Left ventricle myocardium inferior (tissue), 1 donor: ENCODE data around the gene ZC3H8. TPM values are rescaled to one million over a fixed set of nuclear protein-coding genes. Genes with fewer than 3 reads are reported as not detected.
A peak's percentile ranks its signal among the peaks of the same experiment; 100 is the strongest.

ENCODE experiments used
- DNase-seq: peaks from one replicate; pipeline ENCODE4 v3.0.0-alpha.2; 2020
- H3K27ac ChIP-seq: fragments of 200-600 bp; replicated peaks from 2 replicates; pipeline ENCODE4 v1.8.0; 2021
- H3K27me3 ChIP-seq: fragments of 200-600 bp; 2 replicates; pipeline ENCODE4 v1.8.0; 2021; ENCODE audit warnings: low read depth
- H3K36me3 ChIP-seq: fragments of 200-600 bp; 2 replicates; pipeline ENCODE4 v1.8.0; 2021
- H3K4me1 ChIP-seq: fragments of 200-600 bp; 2 replicates; pipeline ENCODE4 v1.8.0; 2021
- H3K4me3 ChIP-seq: fragments of 200-600 bp; 2 replicates; pipeline ENCODE4 v1.8.0; 2021; ENCODE audit warnings: mild to moderate bottlenecking, moderate library complexity
- H3K9me3 ChIP-seq: fragments of 200-600 bp; replicated peaks from 2 replicates; pipeline ENCODE4 v1.8.0; 2021
- intact Hi-C: fragments of 100-400 bp; cut with micrococcal nuclease; formaldehyde crosslinking; loops from one replicate; pipeline ENCODE4 v1.11.0; 2022
- total RNA-seq: library from RNA; stranded (reverse); fragmentation: NEBNext Ultra II Directional; extraction: Animal tissue kit (Norgen Biotek cat#: 25700); gene quantifications from one replicate; pipeline ENCODE4 v1.2.1, GENCODE V29; 2021
- TF ChIP-seq, protein P1 (sequence below): fragments of 200-600 bp; IDR thresholded peaks from 2 replicates; pipeline ENCODE4 v1.8.0; 2021; ENCODE audit warnings: antibody characterized with exemption, mild to moderate bottlenecking, borderline replicate concordance
- donor health status: DM: no; HTN: yes; CAD: no; lungs with severe emphysema.

The ZC3H8 gene
- total RNA-seq, 1 donor from 2014 or later: 15.2 TPM

DNA sequence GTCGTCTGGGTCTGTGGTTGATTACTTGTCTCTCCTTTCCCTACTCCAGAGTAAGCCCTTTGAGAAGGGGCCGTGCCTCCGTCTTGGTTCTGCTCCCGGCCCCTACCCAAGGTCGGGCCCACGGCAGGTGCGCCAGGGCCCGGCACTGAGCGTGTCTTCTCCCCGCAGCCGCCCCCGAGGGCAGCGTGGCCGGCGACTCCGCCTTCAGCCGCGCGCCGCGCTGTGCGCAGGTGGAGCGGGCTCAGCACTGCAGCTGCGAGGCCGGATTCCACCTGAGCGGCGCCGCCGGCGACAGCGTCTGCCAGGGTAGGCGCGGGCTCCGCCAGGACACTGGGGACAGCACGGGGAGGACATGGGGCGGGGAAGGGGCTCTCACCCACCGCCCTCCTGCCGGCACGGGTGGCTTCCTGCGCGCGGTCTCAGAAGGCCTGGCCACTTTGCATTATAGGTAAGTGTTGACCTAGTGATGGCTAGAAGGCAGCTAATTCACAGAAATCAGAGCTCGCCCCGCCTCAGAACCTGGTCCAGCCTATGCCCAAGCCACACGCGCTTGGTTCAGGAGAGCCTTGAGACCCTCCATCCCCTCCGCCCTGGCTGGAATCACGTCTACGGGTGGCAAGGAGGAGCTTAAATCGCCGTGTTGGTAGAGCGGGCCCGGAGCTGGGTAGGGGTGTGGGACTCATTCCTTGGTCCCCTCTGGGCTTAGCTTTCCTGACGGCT, 73.1 kb downstream of the ZC3H8 start:
- H3K9me3 ChIP-seq: no peaks in the 10 kb centered on the region
- no peak for DNase-seq
- TF ChIP-seq, protein P1, sequence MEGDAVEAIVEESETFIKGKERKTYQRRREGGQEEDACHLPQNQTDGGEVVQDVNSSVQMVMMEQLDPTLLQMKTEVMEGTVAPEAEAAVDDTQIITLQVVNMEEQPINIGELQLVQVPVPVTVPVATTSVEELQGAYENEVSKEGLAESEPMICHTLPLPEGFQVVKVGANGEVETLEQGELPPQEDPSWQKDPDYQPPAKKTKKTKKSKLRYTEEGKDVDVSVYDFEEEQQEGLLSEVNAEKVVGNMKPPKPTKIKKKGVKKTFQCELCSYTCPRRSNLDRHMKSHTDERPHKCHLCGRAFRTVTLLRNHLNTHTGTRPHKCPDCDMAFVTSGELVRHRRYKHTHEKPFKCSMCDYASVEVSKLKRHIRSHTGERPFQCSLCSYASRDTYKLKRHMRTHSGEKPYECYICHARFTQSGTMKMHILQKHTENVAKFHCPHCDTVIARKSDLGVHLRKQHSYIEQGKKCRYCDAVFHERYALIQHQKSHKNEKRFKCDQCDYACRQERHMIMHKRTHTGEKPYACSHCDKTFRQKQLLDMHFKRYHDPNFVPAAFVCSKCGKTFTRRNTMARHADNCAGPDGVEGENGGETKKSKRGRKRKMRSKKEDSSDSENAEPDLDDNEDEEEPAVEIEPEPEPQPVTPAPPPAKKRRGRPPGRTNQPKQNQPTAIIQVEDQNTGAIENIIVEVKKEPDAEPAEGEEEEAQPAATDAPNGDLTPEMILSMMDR: peak; percentile 11
- H3K4me3 ChIP-seq: peak overlapping the region; percentile 33
- H3K27ac ChIP-seq: no peak overlapping the region
- H3K36me3 ChIP-seq: no peaks in the 10 kb centered on the region
- peaks cover 58% of the 10 kb centered on the region for H3K27me3 ChIP-seq
- H3K4me1 ChIP-seq: no peaks in the 10 kb centered on the region
- intact Hi-C loops: no loop called here

DNA sequence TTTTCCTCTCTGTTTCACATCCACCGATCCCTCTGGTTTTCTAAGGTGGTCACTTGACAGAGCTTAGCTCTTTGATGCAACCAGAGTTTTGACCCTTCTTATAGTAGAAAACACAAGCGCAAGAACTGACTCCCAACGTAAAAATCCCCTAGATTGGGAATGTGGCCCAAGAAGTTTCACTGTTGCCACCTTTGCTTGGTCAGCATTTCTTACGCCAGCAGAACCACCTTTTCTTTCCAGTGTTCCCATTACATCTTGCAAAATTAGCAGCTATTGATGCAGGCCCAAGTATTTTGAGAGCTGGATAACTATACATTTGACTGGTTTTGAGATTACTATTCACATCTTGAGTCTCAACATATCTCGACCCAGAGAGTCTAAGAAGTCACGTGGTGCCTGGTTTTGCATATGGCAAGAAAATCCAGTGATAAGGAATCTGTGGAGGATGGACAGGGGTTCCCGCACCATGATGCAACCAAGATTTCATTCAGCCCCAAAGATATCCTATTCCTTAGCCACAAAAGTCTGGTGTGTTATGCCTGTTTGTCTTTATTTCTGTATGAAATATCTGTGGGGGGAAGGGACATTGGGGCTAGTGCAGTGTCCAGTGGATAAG, 78.8 kb downstream of the ZC3H8 start:
- peaks cover 41% of the 10 kb centered on the region for H3K27me3 ChIP-seq
- H3K36me3 ChIP-seq: no peaks in the 10 kb centered on the region
- no peaks in the 10 kb centered on the region for H3K9me3 ChIP-seq
- no peak for DNase-seq
- no peaks in the 10 kb centered on the region for H3K4me1 ChIP-seq
- no peak overlapping the region for H3K27ac ChIP-seq
- TF ChIP-seq, protein P1: no peak
- no peak overlapping the region for H3K4me3 ChIP-seq
- intact Hi-C loops: no loop called here

DNA sequence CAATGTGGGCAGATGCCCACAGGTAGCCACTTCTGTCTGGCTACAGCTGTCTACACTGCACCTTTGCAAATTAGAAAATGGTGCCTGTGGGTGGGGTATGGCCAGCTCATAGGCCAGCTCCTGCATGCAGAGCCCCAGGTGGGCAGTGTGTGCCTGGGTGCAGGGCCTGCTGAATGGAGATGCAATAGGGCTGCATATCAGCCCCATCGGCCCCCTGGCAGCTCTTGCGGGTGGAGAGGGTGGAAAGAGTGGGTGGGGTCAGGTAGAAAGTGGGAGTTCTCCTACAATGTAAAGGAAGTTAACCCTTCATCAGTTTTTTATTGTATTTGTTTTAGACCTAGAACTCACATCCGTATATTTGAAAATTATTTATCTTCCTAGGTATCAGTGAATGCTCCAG, 79.5 kb downstream of the ZC3H8 start:
- no peaks in the 10 kb centered on the region for H3K4me1 ChIP-seq
- H3K36me3 ChIP-seq: no peaks in the 10 kb centered on the region
- DNase-seq: no peak
- no peaks in the 10 kb centered on the region for H3K9me3 ChIP-seq
- peaks cover 33% of the 10 kb centered on the region for H3K27me3 ChIP-seq
- TF ChIP-seq, protein P1: no peak
- H3K4me3 ChIP-seq: no peak overlapping the region
- no peak overlapping the region for H3K27ac ChIP-seq
- intact Hi-C loops: no loop called here

DNA sequence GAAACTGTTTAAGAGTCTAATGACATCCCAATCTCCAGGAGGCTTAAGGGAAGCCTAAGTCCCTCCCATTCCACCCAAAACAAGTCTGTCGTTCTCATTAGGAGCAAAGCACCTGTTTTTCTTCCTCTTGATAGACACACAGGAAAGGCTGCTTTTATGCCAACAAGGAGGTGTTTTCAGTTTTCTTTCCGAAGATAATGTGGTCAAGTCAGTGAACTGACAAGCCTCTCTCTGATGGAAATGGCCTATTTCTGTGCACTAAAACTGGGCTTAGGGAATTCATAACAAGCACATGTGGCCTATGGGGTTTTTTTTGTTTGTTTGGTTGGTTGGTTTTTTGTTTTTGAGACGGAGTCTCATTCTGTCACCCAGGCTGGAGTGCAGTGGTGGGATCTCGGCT, 80.5 kb downstream of the ZC3H8 start:
- intact Hi-C loops: no loop called here
- no peak overlapping the region for H3K27ac ChIP-seq
- H3K4me1 ChIP-seq: no peaks in the 10 kb centered on the region
- no peaks in the 10 kb centered on the region for H3K36me3 ChIP-seq
- H3K4me3 ChIP-seq: no peak overlapping the region
- DNase-seq: no peak
- H3K27me3 ChIP-seq: peaks cover 24% of the 10 kb centered on the region
- no peaks in the 10 kb centered on the region for H3K9me3 ChIP-seq
- TF ChIP-seq, protein P1: no peak

DNA sequence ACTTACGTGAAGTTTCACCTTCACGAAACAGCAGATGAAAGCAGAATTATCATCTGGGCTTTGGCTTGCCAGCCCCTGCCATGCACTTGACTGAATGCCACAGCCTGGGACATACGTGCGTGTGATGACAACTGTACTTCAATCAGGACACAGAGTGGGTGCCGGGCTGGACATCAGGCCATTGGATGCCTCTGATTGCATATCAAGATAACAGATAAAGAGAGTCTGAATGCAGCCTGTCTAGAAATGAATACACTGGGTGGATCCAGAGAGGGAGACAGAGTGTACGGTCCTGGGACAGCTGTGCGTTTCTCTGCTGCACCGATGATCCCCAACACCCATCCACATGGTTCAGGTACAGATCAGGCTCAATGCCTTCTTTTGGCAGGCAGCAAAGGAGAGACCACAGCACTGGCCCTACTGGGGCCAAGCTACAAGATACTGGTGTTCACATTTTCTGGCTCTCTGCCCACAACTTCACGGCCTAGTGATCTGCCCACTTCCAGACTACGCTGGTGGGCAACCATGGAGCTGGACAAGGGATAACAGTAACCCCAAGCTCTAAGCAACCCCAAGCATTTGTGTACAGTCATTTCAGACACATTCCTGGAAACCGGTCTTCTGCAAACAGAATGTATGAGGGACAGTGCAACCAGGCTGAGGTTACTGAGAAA, 81.1 kb downstream of the ZC3H8 start:
- TF ChIP-seq, protein P1: no peak
- H3K27me3 ChIP-seq: peaks cover 19% of the 10 kb centered on the region
- no peak overlapping the region for H3K4me3 ChIP-seq
- no peaks in the 10 kb centered on the region for H3K9me3 ChIP-seq
- intact Hi-C loops: no loop called here
- DNase-seq: no peak
- no peaks in the 10 kb centered on the region for H3K4me1 ChIP-seq
- no peaks in the 10 kb centered on the region for H3K36me3 ChIP-seq
- no peak overlapping the region for H3K27ac ChIP-seq
